DMS53 treated with DMSO at 0.1 percent for 48 hours (cell line): Measurements from ENCODE around the gene RSPH3.
"Not testable (repeated sequence)": the region's sequence is repeated elsewhere in the genome, so short reads cannot be mapped to it uniquely, and the experiment has no call there.

Experiments used
- DNase-seq: peaks from one replicate; lab custom pipeline; 2025; ENCODE audit not compliant: unreplicated experiment; lab: John Stamatoyannopoulos, UW

The RSPH3 gene

GRCh38 chr6:158999666-159000403, at the start of gene RSPH3:
RSPH3 (minus strand) TSS chr6:159000202; CDS start chr6:158999550, 652 bp downstream.
- peak; percentile 88 for DNase-seq

GRCh38 chr6:159047891-159048685, 48.1 kb upstream of the RSPH3 start:
- DNase-seq, result no peak

GRCh38 chr6:159045801-159046200, 45.8 kb upstream of the RSPH3 start:
- no peak for DNase-seq

- DNase-seq, result peak; percentile 53
Observed at GRCh38 chr6:159044899-159045727, 45.1 kb upstream of the RSPH3 start, which contains the start of gene TAGAP. TAGAP (minus strand) TSS chr6:159044991; CDS start chr6:159044146, 845 bp downstream.

GRCh38 chr6:159043947-159044346, 43.9 kb upstream of the RSPH3 start:
- DNase-seq, result no peak

DNA sequence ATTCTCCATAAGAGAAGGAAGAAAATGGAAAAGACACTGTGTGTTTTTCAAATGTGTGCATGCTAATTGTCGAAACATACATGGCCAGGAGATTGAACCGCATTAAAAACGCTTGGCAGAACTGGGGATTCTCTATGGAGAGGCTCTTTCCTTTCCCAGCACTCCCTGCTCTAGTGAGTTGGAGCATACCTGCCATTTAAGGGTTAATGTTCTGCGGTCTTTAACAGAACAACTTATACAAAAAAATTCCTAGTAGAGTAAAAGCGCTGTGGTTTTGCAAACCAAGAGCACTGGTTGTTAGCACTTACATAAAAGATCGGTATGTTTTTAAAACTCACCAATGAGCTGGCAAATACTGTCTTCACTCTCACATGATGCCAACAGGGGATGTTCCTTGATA, 43.2 kb upstream of the RSPH3 start:
- DNase-seq, result no peak

GRCh38 chr6:159042826-159043181, 42.8 kb upstream of the RSPH3 start:
- no peak for DNase-seq

GRCh38 chr6:159042003-159042825, 42.2 kb upstream of the RSPH3 start:
- peak; percentile 68 for DNase-seq

- DNase-seq, result no peak
Observed at GRCh38 chr6:159041181-159041580, 41.2 kb upstream of the RSPH3 start.

GRCh38 chr6:159039885-159040258, 39.9 kb upstream of the RSPH3 start:
- DNase-seq, result no peak

- no peak for DNase-seq
Observed at GRCh38 chr6:159038914-159039884, 39.2 kb upstream of the RSPH3 start.

DNA sequence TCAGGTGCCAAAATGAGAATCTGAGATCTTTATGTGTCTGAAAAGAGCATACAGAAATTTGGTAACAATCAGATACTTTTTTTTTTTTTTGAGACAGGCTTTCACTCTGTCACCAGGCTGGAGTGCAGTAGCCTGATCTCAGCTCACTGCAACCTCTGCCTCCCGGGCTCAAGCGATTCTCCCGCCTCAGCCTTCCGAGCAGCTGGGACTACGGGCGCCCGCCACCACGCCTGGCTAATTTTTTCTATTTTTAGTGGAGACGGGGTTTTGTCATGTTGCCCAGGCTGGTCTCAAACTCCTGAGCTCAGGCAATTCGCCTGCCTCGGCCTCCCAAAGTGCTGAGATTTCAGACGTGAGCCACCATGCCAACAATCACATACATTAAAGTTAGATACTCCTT, 38.3 kb upstream of the RSPH3 start:
- not testable (repeated sequence) for DNase-seq

DNA sequence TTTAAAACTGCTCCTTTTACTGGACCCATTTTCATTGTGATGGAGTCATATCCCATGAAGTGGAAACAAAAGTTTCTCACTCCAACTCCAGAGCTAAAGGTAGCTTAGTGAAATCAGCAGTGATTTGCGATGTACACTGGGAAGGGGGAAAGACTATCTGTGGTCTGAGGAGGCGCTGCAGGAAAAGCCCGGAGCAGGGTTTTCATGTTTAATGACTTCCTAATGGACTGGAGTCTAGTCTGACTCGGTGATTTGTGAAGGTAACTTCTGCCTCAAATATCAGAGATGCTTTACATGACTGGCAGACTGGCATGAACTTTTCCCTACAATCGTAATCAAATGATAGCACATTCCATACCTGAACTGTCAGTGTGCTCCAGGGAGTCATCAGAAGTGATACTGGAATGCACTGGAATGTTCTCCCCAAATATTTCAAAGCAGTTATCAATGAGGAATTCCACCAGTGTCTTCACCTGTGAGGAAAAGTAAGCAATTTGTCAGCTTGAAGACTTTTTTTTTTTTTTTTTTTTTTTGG, 37.8 kb upstream of the RSPH3 start:
- no peak for DNase-seq

DNA sequence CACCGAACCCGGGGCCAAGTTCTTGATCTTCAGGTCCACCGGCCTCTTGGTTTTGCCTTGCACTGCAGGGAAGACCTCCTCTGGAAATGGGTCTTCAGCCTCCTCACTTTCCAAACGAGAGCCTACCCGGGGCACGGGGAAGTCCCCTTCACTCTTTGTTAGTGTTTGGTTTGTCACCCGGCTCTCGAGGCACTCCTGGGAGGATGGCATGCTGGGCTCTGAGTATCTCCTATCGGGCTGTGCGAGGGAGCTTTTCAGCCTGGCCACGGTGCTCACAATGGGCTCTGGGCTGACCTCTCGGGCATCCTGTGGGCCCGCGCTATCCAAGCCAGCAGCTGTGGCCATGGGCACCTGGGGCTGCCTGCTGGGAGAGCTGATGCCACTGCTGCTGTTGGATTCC, 36.7 kb upstream of the RSPH3 start:
- DNase-seq, result no peak

GRCh38 chr6:159035891-159036290, 35.9 kb upstream of the RSPH3 start:
- DNase-seq, result no peak

DNA sequence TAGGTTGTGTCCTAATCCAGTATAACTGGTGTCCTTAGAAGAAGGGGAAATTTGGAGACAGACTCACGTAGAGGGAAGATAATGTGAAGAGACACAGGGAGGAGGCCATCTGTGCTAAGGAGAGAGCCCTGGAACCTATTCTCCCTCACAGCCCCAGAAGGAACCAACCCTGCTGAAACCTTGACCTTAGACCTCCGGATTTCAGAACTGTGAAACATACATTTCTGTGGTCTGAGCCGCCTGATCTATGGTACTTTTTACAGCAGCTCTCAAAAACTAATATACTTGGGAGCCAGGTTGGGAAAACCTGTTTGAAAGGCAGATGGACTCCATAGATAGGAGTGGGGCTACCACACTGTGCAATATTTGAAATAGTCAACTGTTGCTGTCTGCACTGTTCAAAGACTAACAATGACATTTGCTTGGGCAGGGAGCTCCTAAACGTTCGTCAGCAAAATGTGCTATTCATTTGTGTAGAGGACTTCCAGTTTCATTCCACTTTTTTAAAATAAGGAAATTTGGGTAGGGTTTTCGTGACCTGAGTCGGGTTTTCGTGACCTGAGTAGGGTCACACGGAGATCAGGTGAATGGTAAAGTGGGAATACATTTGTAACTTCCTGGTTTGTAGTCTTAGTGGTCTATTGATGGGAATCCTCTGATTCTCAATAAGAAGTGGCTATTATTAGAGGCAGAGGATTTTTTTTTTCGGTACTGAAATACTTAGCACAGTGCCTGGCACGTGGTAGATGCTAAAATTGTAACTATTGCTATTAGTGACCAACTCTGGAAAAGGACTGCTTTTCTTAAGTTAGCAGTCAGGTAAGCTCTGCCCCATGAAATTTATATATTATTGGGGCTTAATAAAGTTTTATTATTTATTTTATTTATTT, 33.4 kb upstream of the RSPH3 start:
- DNase-seq, result no peak

DNA sequence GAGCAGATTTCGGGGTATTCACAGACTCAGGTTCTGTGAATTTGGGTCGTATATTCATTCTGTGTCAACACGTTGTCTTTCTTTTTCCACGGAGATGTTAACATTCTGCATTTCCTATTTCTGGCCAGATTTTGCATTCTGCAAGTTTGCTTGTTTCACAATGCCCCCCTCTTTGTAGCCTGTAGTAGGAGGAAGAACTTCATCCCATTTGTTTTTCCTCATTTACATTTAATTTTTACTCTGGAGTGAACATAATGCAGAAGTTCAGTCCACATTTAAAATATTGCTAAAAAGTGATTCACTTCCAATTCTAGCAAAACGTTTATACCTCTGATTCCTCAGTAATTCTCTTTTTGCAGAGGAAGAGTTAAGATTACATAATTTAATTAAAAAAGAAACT, 31.8 kb upstream of the RSPH3 start:
- no peak for DNase-seq

GRCh38 chr6:159030168-159030567, 30.2 kb upstream of the RSPH3 start:
- no peak for DNase-seq
